GM19395 (cell line): Measurements from ENCODE around the gene PTPRN2.

Experiments
- ATAC-seq: cut with Tn5 transposase; IDR thresholded peaks from one replicate; pipeline ENCODE4 v1.9.1; 2021; ENCODE audit warnings: mild to moderate bottlenecking, moderate library complexity; ENCODE audit not compliant: unreplicated experiment

PTPRN2 gene

GRCh38 chr7:157580324-157580723 lies 1007.3 kb downstream of the PTPRN2 start:
- no peak for ATAC-seq

DNA sequence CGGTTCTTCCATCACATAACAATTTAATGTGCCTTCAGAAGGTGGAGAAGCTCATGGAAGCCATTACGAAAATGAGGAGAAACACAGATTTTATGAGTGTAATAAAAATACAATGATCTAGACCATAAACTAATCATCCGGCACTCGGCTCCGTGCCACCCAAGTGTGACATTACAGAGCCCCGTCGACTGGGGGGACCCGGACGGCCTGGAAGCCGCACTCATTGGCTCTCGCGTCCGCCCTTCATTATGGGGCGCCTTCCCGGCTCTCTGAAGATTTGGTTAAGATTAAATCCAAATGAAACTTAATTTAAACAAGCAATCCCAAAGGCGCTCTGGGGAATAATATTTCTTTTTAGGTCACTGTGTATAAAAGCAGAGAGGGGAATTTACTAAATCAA lies 1008.2 kb downstream of the PTPRN2 start:
- ATAC-seq, result no peak

DNA sequence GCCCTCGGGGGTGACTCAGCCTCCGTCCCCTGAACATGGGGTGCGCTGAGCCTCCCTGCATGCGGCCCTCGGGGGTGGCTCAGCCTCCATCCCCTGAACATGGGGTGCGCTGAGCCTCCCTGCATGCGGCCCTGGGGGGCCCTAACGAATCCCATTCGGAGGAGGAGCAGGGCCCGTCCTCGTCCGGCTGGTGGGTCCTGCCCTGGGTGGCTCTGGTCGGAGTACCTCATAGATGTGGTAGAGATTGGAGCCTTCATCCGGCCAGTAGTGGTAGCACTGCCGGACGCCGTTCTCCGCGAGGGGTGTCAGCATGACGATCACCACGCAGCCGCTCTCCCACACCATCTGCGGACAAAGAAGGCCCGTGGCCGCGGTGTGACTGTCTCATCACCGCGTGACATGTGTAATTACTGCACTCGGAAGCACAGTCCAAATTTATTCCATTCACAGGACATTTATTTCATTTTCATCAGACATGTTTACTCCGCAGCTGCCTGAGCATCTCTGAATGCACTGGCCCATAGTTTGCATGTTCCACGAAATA lies 1009.8 kb downstream of the PTPRN2 start:
- no peak for ATAC-seq

DNA sequence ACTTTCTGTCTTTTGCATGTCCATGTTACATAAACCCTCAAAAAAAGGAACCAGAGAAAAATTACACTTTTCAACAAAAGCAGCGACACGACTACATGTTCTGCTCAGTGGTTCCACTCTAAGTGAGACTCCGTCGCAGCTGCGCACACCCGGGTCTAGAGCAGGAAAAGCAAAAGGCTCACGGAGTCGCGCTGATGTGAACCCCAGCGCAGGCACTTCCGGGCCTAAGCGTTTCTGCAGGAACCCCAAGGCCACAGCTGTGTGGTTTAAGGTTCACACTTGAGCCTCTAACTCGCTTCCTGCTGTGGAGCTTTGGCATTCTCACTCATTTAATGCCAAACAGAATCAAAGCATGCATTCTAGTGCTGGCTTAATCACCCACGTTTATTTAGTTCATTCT lies 1010.6 kb downstream of the PTPRN2 start:
- ATAC-seq, result no peak

DNA sequence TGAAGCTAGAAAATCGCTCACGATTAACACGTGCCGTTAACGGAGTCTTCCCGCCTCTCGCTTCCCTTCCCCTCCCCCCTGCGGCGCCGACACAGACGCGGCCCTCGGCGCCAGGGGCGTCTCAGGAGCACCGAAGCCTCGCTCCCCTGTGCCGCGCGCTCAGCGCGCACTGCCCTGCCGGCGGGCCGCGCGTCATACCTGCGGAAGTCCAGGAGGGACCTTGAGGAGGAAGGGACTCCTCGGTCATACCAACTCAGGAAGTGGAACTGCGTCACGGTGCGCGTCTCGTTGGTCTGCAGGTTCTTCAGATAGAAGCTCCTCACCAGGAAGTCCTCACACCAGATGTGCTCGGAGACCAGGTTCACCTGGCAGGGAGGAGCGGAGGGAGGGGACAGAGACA lies 1011.2 kb downstream of the PTPRN2 start:
- no peak for ATAC-seq

DNA sequence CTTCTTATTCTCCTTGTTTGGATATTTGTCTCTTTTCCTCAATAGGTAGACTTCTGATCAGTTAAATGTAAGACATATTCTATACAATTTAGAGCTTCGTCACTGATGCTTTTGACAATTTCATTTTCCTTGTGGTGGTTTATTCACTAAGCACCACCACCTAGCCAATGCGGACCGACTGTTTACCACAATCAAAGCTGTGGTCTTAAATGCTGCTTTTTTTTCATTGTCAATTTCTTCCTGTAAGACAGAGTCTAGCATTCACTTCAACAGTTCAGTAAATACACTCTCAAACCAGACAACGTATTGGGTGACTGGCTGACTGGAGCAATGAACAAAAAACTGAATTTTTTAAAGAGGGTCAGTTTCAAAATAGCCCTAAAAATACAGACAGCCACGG lies 1011.8 kb downstream of the PTPRN2 start:
- ATAC-seq, result no peak

GRCh38 chr7:157574914-157575586 lies 1012.6 kb downstream of the PTPRN2 start:
- no peak for ATAC-seq

GRCh38 chr7:157574120-157574825 lies 1013.4 kb downstream of the PTPRN2 start:
- ATAC-seq, result no peak

- ATAC-seq, result no peak
Measured at GRCh38 chr7:157573244-157573643, 1014.4 kb downstream of the PTPRN2 start.

DNA sequence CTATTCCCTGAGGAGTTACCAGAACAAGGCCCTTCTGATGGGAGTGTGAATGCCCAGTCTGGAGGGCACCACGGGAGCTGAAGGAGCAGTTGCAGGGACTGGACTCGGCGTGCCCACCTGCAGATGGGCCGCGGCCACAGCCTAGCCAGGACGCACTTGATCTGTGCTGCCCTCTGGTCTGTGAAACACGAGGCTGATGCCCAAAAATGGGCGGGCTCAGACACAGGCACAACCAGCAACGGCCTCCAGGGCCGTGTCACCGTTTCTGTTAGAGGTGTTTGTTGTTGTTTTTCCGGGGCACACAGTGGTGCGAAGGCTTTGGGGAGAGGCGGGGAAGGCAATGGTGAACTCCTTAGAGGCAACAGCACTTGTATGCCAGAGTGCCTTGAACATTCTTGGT lies 1015.0 kb downstream of the PTPRN2 start:
- ATAC-seq, result no peak

DNA sequence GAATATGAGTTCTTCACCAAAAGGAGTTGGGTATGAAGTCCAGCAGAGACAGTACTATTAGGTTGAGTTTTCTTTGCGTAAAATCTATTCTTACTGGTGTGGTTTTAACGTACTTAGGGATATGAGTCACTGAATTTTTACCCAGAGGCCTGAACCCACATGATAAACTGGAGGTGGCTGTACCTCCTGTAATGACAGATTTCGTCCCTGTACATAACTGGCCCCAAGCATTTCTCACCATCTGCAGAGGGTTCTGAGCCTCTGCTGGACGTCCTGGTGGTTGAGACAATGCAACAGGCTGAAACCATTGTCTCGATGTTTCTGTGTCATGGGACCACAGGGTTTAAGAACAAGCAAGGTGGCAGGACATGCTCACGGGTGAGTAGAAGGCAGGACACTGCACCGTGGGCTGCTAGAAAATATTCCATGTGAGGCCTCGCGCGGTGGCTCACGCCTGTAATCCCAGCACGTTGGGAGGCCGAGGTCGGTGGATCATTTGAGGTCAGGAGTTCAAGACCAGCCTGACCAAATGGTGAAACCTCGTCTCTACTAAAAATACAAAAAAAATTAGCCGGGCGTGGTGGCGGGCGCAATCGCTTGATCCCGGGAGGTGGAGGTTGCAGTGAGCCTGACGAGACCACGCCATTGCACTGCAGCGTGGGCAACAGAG lies 1017.0 kb downstream of the PTPRN2 start:
- ATAC-seq, result no peak

- ATAC-seq, result no peak
Measured at GRCh38 chr7:157569967-157570366, 1017.7 kb downstream of the PTPRN2 start.

DNA sequence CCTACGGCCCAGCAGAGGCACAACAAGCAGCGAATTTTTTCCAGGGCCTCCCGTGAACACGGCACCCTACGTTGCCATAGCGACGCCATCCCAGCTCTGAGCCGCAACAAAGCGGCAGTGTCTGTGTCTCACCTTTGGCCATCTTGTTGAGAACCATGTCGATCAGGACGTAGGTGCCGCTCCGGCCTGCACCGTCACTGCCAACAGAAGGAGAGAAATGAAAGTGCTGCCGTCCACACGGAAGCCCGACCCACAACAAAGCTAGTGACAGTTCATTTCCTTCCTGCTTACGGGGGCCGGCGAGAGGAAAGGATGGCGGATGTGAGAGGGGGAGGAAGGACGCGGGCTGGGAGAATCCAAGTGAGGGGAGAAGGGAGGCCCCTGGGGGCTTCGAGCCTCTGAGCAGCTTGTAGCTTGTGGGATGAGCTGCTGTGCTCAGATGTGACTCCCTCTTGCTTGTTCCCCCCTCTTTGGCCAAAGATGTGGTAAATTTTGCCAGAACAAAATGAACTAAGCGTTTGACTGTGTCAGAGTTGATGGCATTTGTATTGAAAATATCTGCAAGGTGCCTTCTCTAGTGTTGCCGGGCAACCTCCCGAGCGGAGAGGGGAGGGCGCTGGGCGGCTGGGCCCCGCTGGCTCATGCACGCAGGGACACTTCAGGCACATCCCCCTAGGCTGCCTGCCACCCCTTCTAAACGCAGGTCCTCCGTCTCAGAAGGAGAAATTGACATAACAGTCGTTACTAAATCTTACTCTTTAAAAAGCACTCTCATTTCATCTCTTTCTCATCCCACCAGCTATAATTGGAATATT lies 1018.6 kb downstream of the PTPRN2 start:
- peak; percentile 80 for ATAC-seq

- ATAC-seq, result no peak
Measured at GRCh38 chr7:157568106-157568769, 1019.4 kb downstream of the PTPRN2 start.

DNA sequence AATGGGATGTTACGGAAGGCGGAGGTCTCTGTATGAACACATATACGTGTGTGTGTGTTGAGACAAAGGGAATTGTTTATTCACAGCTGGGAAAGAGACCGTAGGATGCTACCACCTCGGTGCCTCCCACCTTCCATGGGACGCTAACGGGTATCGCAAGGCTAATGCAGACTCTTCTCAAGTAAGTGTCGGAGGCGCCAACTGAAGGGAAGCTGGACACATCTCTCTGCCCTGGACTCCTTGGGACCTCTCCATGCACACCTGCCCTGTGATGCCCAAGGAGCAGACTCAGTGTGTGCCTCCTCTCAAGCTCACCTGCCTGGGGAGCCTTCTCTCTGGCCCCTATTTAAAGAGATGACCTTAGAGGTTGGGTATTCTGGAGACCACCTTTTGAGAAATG lies 1020.0 kb downstream of the PTPRN2 start:
- no peak for ATAC-seq

GRCh38 chr7:157566631-157567006 lies 1021.0 kb downstream of the PTPRN2 start:
- no peak for ATAC-seq

- no peak for ATAC-seq
Measured at GRCh38 chr7:157565981-157566630, 1021.5 kb downstream of the PTPRN2 start.

DNA sequence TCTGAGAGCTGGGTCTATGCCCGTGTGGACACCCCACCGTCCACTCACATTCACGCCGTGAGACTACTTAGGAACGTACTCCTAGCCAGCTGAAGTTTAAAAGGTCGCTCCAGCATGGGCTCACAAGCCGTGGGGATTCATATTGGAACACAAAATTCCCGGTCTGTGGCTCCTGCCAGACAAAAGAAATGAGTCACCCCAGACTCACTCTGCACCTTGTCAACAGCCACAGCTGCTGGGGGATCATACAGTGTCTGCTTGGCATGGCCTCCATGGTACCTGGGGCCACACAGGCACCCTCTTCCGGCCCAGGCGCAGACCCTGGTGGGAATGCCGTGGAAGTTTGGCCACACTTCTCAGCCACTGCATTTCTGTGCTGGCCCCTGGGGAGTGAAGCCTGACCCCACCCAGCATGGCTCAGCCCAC lies 1022.4 kb downstream of the PTPRN2 start:
- no peak for ATAC-seq

DNA sequence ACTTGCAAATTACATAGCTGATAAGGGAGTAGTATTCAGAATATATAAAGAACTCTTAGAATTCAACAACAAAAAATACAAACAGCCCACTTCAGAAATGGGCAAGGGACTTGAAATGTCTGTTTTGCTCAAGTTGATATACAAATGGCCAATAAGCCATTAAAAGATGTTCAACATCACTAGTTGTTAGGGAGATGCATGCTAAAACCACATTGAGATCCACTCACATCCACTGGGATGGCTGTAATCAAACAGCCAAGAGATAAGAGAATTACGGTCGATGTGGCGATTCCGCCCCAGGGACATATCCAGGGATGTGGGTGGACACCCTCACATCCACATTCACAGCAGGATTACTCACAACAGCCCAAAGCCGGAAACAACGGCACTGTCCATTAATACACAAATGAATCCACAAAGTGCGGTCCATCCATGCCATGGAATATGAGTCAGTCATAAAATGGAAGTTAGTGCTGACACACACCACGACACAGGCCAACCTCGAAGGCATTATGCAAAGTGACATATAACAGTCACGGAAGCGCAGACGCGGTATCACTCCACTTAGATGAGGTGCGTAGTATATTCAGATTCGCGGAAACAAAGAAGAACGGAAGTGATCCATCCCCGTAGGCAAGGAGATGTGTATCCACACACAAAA lies 1023.0 kb downstream of the PTPRN2 start:
- no peak for ATAC-seq
